Stimulated activated naive CD8-positive, alpha-beta T cell treated with anti-CD3 and anti-CD28 coated beads, Interleukin-15, Interleukin-2, amounts not matched to agents 100 U/mL and 50 U/mL, for 24 hours (primary cell): ENCODE data around the gene MARF1.
"Not testable (repeated sequence)": the region's sequence is repeated elsewhere in the genome, so short reads cannot be mapped to it uniquely, and the experiment has no call there.

ENCODE experiments used
- ATAC-seq: fragments of 150-1000 bp; cut with Tn5 transposase; one replicate; pipeline ENCODE4 v1.10.0; 2021
- DNase-seq: peaks from one replicate; pipeline ENCODE4 v3.0.0; 2021

Gene MARF1

DNA sequence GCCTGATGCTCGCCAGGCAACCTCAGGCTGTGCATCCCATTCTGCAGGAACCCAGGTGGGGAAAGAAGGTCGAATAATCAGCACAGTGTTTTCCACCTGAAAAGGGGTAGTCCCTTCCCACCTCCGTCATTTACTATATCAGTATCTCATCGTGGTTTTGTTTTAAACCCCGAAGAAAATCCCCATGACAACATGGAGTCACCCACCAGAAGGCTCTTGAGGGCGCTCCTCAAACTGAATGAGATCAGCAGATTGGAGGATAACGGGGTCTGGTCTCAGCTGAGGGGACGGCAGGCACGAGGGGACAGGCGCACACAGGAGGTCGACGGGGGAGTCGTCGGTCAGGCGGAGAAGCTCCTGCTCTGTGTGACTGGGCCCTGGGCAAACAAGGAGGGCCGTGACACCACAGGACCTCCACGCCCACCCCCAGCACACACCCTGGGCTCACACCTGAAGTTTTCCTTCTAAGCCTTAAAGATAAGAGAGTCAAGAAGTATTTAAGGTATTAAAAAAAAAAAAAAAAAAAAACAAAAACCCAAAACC, 44.2 kb downstream of the MARF1 start:
- DNase-seq (peak; percentile 52), ATAC-seq (peak; percentile 91)

DNA sequence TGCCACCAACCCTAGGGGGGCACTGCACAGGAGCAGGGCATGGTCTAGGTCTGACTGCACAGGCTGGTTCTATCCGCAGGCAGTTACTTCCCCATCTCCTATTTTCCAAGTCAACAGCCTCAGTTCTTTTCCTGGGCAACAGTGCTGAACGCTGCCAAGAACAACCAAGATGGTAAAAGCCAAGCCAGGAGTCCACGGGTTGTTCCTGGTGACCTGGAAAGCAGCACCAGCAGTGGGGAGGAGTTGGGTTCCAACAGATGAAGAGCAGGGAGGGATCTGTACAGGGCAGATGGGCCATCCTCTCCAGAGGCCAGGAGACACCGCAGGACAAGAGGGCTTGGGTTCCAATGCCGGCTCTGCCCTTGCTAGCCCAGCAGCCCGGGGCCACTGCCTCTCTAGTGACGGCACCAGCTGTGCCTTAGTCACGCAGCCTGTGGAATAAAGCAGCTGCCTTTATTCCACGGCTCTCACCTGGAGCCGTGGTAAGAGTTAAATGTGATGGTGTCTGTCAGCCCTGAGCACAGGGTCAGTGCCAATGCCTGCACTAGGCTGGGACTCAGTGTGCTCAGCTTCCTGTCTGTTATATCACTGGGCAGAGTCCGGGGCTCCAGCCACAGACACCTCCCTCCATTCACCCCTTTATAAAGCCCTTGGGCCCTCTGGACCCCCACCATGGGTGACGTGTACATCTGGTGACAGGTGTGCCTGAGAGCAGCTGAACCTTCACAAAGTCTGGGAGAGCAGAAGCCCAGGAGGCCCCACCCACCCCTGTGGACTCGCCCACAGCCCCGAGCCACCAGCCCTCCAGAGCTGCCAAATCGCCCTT, 44.9 kb downstream of the MARF1 start:
- no peak for DNase-seq
- ATAC-seq, result peak; percentile 19

DNA sequence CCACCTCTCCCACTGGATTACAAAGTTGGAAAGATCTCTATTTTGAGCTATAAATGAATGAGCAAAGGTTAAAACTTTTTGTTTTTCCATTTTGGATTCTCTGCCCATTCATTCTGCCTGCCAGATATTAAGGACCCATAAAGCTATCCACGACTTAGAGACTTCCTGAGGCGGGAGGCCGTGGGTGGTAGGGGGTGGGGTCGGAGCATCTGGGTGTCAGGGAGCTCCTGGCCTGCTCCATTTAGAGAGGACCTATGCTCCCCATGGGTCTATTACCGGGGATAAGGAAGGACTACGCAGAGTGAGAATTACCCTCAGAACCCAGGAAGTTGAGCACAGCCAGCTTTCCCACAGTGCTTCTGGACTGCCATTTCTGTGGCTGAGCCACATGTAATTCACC, 45.8 kb downstream of the MARF1 start:
- ATAC-seq, result no peak
- DNase-seq, result no peak

DNA sequence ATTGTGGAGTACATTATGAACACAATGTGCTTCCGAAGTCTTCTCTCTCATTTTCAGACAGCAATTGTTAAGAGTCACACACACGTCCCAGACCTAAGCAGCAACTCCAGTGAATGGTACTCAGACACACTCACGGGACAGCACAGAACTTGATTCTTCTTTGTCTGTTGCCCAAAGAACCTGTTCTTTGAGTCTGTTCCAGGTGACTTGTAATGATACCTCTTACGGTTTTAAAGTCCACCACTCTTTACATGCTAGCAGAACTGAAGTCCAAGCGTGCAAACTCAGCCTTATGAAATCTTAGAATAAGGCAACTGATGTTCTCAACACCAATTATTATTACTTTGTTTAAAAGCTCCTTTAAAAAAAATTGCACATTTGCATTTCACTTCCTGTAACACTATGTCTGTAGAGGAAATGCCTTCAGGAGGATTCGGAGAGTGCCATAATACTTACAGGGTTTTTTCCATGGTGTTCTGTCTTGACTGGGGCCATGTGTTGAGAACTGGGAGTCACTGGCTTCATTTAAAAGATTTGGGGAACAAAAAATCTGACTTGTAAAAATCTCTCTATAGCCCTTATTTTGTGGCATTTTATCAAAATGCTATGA, 48.1 kb downstream of the MARF1 start:
- DNase-seq (no peak), ATAC-seq (no peak)

DNA sequence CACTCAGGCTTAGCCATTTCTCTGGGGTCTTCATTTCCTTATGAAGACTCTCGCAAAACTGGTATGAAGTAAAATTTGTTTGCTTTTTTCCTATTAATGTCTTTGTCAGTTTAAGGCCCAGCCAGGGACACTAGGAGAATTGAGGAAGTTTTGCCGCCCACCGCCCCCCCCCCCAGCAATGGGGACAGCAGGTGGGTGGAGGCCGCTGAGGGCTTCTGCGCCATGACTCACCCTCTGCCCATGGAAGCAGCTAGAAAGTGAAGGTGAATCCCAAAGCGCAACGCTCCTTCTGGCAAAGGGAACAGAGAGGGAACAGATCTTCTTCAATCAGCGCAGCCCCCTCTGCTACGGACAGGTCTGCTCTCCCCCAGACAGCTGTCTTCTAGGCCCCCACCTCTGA, 49.7 kb downstream of the MARF1 start:
- no peak for ATAC-seq
- no peak for DNase-seq

DNA sequence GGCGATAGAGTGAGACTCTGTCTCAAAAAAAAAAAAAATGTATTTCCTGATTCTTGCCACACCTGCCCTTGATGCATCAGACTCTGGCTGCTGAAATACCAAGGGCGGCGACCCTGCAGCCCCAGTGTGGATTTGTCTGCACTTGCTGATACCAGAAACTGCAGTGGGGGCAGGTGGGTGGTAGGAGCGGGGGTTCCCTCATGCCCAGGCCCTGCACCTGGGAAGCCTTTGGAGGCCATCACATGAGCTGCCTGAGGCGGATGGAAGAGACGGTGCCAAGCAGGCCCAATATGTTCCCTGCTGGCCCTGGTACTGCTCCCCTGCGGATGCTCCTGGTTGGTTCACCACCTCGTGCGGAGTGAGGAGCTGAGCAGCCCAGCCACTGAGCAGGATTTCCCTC, 50.6 kb downstream of the MARF1 start:
- DNase-seq, result no peak
- ATAC-seq, result no peak

DNA sequence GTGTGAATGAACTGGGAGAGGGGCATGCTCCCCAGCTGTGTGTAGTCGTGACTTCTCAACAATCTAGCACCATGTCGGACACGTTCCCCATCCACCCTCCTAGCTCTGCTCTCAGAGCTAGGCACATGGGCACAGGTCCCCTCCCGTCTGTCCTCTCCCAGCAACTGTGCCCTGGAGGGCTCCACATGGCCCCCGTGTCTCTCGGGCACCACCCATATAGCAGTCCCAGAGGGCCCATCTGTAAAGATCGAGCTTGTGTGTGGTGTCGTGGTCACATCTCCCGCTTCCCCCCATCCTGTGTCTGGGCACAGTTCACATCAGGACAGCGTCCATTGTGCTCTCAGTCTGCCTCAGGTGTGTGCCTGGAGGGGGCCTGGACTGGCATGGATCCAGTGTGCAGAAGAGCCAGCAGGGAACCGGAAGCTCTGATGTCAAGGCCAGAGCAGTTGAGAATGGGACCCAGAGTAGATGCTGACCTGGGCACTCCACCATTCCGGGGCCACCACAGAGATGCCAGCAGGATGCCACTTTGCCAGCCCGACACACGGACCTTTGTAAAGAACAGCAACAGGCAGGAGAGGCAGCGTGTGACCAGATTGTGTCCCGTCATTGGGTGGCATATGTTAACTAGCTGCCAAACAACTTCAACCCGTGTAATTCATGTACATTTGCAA, 55.7 kb downstream of the MARF1 start:
- no peak for ATAC-seq
- no peak for DNase-seq

DNA sequence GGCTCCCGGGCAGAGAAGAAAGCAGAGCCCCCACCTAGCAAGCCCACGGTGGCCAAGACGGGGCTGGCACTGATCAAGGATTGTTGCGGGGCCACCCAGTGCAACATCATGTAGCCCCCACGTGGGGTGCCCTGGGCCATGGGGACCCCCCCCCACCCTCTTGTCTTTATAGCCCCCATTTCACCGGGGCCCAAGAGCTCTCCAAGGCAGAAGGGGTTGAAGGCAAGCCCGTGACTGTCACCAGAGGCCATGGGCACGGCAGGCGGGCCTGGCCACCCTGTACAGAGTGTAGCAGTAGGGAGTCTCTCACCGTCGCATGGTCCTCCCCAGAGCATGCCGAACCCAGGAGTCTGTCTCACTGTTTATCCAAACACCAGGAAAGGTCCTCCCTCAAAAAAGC, 56.2 kb downstream of the MARF1 start:
- DNase-seq, result no peak
- no peak for ATAC-seq

DNA sequence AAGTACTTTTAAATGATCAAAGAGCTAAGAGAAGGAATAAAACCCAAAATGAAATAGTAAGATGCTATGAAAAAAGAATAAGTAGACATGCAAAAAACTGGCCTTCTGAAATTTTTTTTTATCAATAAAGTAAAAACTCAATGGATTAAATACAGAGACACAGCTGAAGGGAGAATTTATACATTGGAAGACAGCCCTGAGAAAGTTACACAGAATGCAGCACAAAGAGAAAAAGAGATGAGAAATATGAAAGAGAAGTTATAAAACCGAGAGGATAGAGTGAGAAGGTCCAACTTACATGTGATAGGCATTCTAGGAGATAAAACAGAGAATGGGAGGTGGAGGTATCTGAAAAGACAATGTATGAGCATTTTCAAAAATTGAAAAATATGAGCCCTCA, 57.0 kb downstream of the MARF1 start:
- no peak for DNase-seq

DNA sequence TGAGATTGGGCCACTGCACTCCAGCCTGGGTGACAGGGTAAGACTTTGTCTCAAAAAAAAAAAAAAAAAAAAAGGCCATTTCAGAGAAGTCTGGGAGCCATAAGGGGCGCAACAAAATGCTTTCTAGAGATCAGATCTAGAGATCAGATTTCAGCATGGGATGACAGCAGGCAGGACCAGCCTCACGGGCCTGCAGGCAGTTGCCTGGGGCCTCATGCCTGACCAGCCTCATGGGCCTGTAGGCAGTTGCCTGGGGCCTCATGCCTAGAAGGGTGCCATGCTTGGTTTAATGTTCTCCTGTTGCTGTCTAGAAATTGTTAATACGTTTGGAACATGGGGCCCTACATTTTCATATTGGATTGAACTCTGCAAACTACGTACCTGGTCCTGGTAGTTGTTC, 59.4 kb downstream of the MARF1 start:
- DNase-seq, result no peak
- no peak for ATAC-seq

More for the DNA sequence above, 57.0 kb downstream of the MARF1 start:
- ATAC-seq, result no peak

DNA sequence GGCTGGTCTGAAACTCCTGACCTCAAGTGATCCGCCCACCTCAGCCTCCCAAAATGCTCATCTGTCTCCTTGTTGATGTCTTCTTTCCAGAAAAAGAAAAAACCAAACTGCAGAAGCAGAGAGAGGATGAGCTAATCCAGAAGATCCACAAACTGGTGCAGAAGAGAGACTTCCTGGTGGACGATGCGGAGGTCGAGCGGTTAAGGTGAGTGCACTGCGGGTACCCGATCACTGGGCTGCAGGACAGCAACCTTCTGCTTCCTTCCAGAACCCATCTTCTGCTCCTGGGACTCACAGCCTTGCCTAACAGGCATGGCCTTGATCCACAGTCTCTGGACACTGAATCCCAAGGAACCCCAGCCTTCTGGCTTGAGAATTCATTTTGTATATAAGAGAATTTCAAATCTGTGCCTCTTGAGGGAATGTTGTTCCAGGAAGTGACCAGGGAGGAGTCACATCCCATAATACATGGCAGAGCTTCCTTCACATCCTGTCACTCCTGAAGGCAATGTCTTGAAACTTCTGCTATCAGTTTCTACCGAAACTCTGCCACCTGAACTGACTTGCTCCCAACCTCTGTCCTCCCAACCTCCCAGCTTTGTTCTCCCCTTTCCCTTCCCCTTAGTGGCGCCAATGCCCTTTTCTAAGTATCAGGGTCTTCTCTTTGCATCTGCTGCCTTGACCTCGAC, 61.7 kb downstream of the MARF1 start:
- ATAC-seq (no peak), DNase-seq (no peak)

DNA sequence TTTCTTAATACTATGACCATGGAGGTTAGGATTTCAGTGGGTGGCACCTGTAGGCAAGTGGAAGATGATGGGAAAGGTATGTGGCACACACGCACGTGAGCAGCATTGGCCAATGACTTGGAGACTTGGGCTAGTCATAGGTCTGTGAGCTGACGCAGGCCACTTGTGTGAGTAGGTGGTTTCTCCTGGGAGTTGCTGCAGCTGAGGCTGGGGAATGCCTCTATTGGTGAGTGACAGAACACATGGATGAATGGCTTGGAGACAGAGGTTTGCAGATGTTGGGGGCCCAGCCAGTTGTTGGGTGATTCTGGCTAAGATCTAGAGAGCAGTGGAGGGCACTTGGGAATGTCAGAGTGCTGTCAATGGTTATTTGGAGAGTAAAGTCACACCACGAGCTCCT, 64.1 kb downstream of the MARF1 start:
- no peak for DNase-seq
- no peak for ATAC-seq

DNA sequence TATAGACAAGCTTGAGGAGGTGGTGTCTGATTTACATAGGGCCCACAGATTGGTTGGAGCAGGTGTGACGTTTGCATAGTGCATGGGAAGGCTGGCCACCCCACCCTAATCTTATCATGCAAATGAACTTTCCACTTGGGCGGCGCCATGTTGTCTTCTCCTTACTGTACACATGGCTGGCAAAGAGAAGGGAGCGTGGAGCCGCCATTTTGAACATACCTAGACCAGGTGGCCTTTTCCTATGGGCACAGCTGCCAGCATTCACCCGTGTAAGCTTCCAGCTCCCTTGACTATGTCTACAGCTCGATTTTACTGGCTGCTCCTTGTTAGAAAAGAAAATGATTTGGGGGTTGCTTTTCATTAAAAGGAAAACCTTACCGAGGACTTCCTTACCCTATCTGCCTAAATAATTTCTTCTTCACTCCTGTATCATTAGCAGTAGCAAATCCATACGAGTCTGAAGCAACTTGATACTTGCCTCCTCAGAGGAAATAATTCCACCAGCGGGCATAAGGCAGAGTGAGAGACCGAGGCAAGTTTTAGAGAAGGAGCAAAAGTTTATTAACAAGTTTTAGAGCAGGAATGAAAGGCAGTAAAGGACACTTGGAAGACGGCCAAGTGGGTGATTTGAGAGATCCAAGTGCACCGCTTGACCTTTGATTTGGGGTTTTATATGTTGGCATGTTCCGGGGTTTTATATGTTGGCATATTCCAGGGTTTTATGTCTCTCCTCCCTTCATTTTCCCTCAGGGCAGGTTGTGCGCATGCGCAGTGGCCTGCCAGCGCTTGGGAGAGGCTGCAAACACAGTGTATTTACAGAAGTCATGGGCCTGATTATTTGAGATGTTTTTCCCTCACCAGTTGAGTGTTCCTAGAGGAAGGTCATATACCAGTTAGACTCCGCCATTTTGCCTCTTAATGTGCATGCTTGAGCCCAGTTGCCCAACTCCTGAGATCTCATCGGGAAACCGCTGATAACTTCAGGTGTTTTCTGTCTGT, 65.7 kb downstream of the MARF1 start:
- DNase-seq, result no peak
- ATAC-seq, result no peak

DNA sequence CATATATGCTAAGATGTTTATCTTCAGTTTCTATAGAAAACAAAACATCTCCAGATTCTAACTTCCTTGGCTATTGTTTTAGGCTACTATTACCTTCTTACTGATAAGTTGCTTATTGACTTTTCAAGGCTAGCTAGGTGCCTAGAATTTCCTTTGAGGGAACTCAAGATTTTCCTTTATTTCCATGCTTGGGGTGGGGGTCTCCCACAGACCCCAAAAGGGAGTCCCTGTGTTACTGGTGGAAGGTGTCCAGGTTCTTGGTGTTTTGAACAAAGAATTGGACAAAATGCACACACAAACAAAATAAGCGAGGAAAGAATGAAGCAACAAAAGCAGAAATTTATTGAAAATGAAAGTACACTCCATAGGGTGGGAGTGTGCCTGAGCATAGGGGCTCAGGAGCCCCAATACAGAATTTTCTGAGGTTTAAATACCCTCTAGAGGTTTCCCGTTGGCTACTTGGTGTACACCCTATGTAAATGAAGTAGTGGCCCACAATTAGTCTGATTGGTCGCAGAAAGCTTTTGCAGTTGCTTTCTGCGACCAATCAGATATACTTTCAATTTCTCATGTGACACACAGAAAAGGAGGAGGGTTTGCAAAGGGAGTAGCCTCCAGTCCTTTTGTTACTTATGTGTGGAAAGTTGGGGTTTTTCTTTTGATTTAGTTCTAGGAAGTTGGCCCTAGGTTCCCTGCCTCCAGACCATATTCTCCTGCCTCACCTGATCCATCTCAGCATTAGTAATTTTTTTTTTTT, 67.5 kb downstream of the MARF1 start:
- DNase-seq (no peak), ATAC-seq (no peak)

DNA sequence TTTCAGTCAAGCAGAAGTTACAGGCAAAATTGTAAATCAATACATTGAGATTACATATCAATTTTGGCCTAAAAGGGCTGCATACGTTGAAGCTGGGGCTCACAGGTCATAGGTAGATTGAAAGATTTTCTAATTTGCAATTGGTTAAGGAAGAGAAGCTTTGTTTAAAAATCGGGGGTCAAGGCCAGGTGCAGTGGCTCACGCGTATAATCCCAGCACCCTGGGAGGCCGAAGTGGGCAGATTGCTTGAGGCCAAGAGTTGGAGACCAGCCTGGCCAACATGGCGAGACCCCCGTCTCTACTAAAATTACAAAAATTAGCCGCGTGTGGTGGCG, 68.4 kb downstream of the MARF1 start:
- ATAC-seq (no peak), DNase-seq (no peak)

DNA sequence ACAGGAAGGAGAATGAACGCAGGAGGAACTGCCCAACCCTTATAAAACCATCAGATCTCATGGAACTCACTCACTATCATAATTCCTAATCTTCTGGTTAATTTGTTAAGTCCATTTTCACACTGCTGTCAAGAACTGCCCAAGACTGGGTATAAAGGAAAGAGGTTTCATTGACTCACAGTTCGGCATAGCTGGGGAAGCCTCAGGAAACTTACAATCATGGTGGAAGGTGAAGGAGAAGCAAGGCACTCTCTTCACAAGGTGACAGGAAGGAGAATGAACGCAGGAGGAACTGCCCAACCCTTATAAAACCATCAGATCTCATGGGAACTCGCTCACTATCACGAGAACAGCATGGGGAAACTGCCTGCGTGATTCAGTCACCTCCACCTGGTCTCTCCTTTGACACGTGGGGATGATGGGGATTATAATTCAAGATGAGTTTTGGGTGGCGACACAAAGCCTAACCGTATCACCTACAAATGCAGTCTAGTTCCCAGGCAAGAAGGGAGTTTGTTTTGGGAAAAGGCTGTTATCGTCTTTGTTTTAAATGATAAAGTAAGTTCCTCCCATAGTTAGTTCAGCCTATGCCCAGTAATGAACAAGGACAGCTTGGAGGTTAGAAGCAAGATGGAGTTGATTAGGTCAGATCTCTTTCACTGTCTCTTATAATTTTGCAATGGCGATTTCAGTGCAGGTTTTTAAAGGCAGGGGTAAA, 68.9 kb downstream of the MARF1 start:
- DNase-seq, ATAC-seq: not testable (repeated sequence)

DNA sequence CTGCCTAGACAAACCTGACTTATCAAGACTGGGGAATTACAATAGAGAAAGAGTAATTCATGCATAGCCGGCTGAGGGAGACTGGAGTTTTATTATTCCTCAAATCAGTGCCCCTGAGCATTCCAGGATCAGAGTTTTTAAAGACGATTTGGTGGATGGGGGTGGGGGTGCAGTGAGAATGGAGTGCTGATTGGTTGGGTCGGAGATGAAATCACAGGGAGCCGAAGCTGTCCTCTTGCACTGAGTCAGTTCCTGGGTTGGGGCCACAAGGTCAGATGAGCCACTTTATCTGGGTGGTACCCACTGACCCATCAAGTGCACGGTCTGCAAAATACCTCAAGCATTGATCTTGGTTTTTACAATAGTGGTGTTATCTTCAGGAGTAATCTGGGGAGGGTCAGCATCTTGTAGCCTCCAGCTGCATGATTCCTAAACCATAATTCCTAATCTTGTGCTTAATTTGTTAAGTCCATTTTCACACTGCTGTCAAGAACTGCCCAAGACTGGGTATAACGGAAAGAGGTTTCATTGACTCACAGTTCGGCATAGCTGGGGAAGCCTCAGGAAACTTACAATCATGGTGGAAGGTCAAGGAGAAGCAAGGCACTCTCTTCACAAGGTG, 69.6 kb downstream of the MARF1 start:
- no peak for DNase-seq

DNA sequence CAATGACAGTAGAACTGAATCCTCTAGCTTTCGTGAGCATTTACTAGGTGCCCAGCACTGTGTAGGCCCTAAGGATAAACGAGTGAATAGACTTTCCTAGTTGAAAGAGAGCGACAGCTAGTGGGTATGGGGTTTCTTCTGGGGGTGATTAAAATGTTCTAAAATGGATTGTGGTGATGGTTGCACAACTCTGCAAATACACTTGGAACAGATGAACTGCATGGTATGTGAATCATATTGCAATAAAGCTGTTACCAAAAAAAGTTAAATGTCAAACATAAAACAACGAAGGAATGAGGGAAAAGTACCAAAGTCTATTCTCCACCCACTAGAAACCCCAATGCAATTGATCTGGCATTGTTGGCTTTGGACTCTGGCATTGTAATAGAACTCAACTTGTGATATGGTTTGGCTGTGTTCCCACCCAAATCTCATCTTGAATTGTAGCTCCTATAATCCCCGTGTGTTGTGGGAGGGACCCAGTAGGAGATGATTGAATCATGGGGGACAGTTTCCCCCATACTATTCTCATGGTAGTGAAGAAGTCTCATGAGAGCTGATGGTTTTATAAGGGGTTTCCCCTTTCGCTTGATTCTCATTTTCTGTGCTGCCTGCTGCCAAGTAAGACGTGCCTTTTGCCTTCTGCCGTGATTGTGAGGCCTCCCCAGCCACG, 70.5 kb downstream of the MARF1 start:
- DNase-seq (peak; percentile 48), ATAC-seq (peak; percentile 85)

More for the DNA sequence above, 69.6 kb downstream of the MARF1 start:
- no peak for ATAC-seq

DNA sequence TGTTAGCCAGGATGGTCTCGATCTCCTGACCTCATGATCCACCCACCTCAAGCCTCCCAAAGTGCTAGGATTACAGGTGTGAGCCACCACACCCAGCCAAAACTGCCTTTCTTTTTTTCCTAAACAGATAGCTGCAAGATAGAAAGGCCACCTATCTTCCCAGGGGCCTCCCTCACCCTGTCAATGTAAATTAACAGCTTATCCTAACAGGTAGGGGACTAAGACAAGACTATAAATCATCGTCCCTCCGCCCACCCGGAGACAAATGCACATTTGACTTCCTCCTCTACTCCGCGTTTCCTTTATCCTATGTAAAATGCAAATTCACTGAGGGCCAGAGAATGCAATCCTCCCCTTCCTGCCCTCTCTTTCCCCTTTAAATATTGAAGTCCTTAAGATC, 71.4 kb downstream of the MARF1 start:
- DNase-seq, result no peak
- ATAC-seq, result no peak
